Immature natural killer cell (primary cell): ENCODE measurements around the gene HLX. TPM values are rescaled to one million over a fixed set of nuclear protein-coding genes. Genes with fewer than 3 reads are reported as not detected.
A peak's percentile ranks its signal among the peaks of the same experiment; 100 is the strongest.

Experiments
- DNase-seq, 3 donors: peaks; one replicate each; pipeline ENCODE4 v3.0.0; 2022; ENCODE audit warnings: mixed read lengths in 1 of 3
- H3K27ac Mint-ChIP-seq, 6 donors: one replicate each; pipeline ENCODE4 v1.8.0; 2020; ENCODE audit warnings: mixed read lengths in 6 of 6, mild to moderate bottlenecking in 5 of 6, inconsistent platforms in 4 of 6, moderate library complexity in 3 of 6
- H3K27me3 Mint-ChIP-seq, 3 donors: one replicate each; pipeline ENCODE4 v1.8.0; 2020 to 2021; ENCODE audit warnings: low read depth in 3 of 3, mild to moderate bottlenecking in 3 of 3, mixed read lengths in 3 of 3, moderate library complexity in 3 of 3, inconsistent platforms in 1 of 3
- H3K36me3 Mint-ChIP-seq, 3 donors: one replicate each; pipeline ENCODE4 v1.8.0; 2020; ENCODE audit warnings: mixed read lengths in 3 of 3, inconsistent platforms in 2 of 3, mild to moderate bottlenecking in 2 of 3
- H3K4me1 Mint-ChIP-seq, 2 donors: one replicate each; pipeline ENCODE4 v1.8.0; 2020; ENCODE audit warnings: inconsistent platforms in 2 of 2, mild to moderate bottlenecking in 2 of 2, mixed read lengths in 2 of 2, moderate library complexity in 1 of 2
- H3K4me3 Mint-ChIP-seq, 5 donors: one replicate each; pipeline ENCODE4 v1.8.0; 2020; ENCODE audit warnings: mild to moderate bottlenecking in 5 of 5, mixed read lengths in 5 of 5, inconsistent platforms in 3 of 5, moderate library complexity in 3 of 5
- H3K9me3 Mint-ChIP-seq, 6 donors: one replicate each; pipeline ENCODE4 v1.8.0; 2020; ENCODE audit warnings: mild to moderate bottlenecking in 6 of 6, mixed read lengths in 6 of 6, inconsistent platforms in 4 of 6, moderate library complexity in 3 of 6
- polyA plus RNA-seq, 3 donors: library from polyadenylated mRNA; unstranded; fragments of 300-500 nt; fragmentation: Illumina TruSeq; gene quantifications; one replicate each; pipeline ENCODE4 v1.2.3, GENCODE V29; 2021

HLX gene
- polyA plus RNA-seq, 3 donors from 2014 or later = 0.09 TPM; not detected in 2

DNA sequence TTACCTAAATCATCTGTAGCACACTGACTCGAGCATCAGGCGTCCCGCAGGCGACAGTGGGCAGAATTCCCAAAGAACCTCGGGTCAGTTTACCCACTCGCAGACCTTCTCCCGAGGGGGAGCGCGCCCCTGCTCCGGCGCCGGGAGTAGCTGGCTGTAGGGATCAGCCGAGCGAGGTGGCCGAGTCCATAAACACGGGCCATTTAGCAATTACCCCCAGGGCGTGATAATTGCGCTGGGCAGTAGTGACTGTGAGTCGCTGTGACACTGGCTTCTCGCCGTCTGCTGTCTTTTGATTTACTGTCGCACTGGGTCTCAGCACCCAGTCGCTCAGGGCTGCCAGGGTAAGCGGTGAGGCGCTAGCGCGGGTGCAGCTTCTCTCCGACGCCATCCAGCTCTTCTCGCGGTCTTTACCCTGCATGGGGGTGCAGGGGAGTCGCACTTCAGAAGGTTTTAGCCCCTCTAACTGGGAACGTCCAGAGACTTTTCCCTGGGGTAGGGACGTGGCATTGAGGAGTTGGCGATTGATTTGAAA, 16.2 kb downstream of the HLX start:
- Mint-ChIP-seq H3K27ac (no peak overlapping the region), H3K27me3 (peaks cover 15 to 34% (median 23%) of the 10 kb centered on the region in 3 donors), H3K4me3 (no peak overlapping the region), H3K4me1 (peaks cover 0 to 6% of the 10 kb centered on the region in 2 donors), H3K36me3 (peaks cover 0 to 9% (median 3%) of the 10 kb centered on the region in 3 donors), H3K9me3 (peaks cover 0 to 6% (median 4%) of the 10 kb centered on the region in 6 donors)
- no peak for DNase-seq

DNA sequence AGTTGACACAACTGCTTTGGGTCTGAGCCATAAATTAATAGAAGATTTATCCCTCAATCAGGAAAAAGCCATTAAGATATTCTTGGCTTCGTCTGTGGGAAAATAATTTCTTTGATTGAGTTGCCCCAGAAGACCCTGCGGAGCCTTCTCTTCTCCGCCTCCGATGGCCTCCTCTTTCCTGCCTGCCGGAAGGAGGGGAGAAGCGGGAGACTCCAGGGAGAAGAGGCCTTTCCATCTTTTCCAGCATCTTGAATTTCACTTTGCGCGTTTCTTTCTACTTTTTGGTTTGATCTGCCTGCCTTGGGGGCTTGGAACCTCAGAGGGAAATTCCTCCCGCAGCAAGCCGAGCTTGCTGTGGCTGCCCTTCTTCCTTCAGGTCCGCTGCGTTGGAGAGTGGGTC, 16.8 kb downstream of the HLX start:
- H3K4me3 Mint-ChIP-seq = no peak overlapping the region
- H3K27me3 Mint-ChIP-seq = peaks cover 15 to 28% (median 17%) of the 10 kb centered on the region in 3 donors
- peaks cover 0 to 6% (median 4%) of the 10 kb centered on the region in 6 donors for H3K9me3 Mint-ChIP-seq
- H3K27ac Mint-ChIP-seq = no peak overlapping the region
- peaks cover 0 to 6% (median 0%) of the 10 kb centered on the region in 3 donors for H3K36me3 Mint-ChIP-seq
- DNase-seq = no peak
- H3K4me1 Mint-ChIP-seq = peaks cover 0 to 6% of the 10 kb centered on the region in 2 donors

DNA sequence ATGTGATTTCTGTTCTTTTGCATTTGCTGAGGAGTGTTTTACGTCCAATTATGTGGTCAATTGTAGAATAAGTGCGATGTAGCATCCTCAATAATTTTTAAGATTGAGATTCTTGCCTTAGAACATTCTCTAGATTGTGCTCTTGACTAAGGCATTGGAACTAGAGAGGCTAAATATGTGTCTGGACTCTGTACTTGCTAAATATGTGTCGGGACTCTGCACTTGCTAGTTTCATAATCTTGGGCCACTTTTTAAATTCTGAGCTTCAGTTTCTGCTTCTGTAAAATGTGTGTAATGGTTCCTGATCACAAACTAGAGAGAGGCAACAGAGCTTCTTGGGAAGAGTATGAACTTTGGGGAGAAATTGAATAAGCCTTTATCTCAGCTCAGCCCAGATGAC, 21.6 kb downstream of the HLX start:
- DNase-seq = no peak
- peaks cover 0 to 1% (median 0%) of the 10 kb centered on the region in 6 donors for H3K9me3 Mint-ChIP-seq
- H3K4me3 Mint-ChIP-seq = no peak overlapping the region

DNA sequence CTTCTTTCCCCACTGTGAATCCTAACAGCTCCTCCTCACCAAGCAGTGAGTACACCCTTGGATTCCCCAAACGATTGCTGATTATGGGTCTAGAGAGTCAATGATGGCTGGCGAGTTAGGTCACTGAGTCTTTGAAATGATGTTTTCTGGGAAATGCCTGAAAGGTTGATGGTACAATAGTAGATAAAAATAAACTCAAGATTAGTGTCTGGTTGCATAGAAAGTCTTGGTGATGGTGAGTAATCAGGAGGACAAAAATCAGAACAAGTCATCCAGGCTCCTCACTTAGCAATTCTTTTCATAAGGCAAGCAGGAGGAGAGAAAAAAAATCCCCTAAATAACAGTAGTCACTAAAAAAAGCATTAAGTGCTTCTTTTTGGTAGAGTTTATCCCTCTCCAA, 22.6 kb downstream of the HLX start:
- Mint-ChIP-seq H3K27me3 (peaks cover 1 to 12% (median 4%) of the 10 kb centered on the region in 3 donors), H3K36me3 (no peaks in the 10 kb centered on the region), H3K27ac (no peak overlapping the region), H3K4me1 (no peaks in the 10 kb centered on the region), H3K4me3 (no peak overlapping the region), H3K9me3 (no peaks in the 10 kb centered on the region)
- no peak for DNase-seq

More for the DNA sequence above, 21.6 kb downstream of the HLX start:
- H3K27me3 Mint-ChIP-seq = peaks cover 3 to 12% (median 4%) of the 10 kb centered on the region in 3 donors
- H3K4me1 Mint-ChIP-seq = no peaks in the 10 kb centered on the region
- H3K27ac Mint-ChIP-seq = no peak overlapping the region
- no peaks in the 10 kb centered on the region for H3K36me3 Mint-ChIP-seq

DNA sequence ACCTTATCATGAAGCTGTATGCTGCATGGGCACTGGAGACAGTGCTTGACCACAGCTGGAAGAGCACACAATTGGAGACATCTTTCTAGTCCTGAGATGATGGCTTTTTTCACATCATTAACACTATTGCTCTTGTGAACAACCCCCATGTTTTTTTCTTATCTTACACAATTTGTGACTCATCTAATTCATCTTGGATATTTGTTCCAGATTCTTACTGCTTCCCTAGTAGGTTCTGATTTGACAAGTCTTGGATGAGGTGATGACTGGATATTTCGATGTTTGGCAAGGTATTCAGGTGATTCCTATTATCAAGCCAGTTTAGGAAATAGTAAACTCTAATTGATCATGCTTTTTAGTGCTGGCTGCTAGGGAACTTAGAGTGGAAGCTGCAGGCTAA, 23.7 kb downstream of the HLX start:
- Mint-ChIP-seq H3K27me3 (peaks cover 1 to 11% (median 4%) of the 10 kb centered on the region in 3 donors), H3K4me3 (no peak overlapping the region), H3K4me1 (no peaks in the 10 kb centered on the region), H3K9me3 (no peaks in the 10 kb centered on the region), H3K27ac (no peak overlapping the region), H3K36me3 (no peaks in the 10 kb centered on the region)
- DNase-seq = no peak

DNA sequence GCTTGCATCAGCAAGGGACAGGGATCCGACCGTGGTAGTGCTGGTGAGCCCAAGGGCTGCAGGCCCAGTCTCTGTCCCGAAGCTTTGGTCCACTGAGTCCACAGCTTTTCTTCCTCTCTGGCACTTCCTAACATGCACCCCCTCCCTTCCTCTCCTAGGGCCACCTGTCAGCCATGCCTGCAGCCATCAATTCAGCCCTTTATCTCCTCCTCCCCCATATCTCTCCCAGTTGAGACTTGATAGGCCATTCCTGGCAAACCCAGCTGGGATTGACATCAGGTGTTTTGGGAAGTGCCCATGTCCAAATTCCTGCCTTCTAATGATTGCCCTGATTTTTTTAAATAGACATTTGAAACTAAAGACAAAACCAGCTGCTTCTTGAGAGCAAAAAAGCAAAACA, 25.6 kb downstream of the HLX start:
- DNase-seq = no peak
- Mint-ChIP-seq H3K27me3 (peaks cover 0 to 2% (median 0%) of the 10 kb centered on the region in 3 donors), H3K4me3 (no peak overlapping the region), H3K4me1 (no peaks in the 10 kb centered on the region), H3K36me3 (no peaks in the 10 kb centered on the region), H3K9me3 (no peaks in the 10 kb centered on the region), H3K27ac (no peak overlapping the region)

DNA sequence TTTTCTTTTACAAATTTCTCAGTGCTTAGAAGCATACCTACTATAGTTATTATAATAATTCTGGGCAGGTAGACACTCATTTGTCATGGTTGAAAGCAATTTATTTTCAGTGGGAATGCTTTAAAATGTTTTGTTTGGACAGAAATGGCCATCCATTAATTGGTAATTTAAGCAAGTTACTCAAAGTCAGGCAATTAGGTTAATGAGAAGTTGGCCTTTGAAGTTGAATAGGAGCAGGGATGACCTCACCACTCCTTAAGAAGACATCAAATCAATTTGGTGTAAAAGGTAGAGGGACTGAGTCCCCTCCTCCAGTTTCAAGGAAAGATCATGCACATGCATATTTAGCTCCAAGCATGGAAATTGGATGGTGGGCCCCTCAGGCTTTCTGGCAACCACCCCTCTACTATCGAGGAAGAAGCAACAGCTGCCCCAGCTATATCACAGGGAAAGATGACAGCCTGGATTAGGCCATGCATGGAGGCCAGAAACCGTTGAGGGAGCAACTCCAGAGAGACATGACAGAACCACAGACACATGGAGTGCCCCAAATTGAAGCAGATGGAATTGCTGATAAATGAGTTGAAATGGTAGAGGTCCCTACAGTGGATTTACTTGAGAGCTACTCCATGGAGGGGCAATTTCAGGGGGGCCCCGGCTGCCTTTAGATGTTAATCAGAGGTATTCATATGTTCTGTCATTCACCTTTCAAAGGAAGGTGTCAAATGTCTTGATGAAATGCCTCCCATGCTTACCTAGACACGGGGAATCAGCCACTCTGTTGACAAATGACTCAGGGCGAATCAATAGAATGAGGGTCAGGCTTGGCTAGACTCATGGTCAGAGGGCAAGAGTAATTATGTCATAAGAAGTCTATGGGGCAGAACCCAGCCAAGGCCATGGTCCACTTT, 26.7 kb downstream of the HLX start:
- no peak overlapping the region for H3K27ac Mint-ChIP-seq
- no peak for DNase-seq
- H3K9me3 Mint-ChIP-seq = no peaks in the 10 kb centered on the region
- H3K4me1 Mint-ChIP-seq = no peaks in the 10 kb centered on the region
- H3K4me3 Mint-ChIP-seq = no peak overlapping the region
- no peaks in the 10 kb centered on the region for H3K36me3 Mint-ChIP-seq
- H3K27me3 Mint-ChIP-seq = peaks cover 0 to 3% (median 0%) of the 10 kb centered on the region in 3 donors

DNA sequence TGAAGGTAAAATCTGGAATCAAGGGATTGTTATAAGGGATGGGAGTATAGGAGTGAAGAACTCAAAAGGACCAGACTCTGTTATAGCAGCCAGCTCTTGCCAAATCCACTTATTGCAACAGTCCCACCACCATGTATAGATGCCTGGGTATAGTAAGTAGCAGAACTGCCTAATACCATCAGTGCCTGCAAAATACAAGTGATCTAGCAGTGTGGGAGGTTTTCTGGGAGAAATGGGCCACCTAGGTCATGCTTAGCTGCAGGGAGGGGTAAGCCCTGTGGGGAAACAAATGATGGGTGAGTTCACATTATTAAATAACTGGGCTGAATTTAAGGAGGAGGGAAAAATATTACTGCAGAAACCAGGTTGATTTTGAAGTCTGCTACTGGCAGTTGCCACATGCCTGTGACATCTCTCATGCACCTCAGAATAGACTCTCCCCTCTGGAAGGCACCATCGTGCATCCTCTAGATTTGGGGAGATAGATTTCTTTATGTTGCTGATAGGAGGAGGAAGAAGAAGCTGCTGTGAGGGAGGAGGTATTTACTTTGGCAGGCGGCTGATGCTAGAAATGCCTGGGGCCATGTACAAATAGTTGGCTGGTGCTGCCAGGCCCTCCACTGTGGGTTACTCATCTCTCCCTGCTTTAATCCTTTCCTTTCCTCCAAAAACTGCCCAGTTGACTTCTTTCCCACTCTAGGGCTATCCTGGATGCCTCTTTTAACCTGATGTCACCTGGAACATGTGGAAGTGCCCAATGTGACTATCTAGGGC, 27.5 kb downstream of the HLX start:
- H3K4me1 Mint-ChIP-seq = no peaks in the 10 kb centered on the region
- no peaks in the 10 kb centered on the region for H3K9me3 Mint-ChIP-seq
- H3K36me3 Mint-ChIP-seq = no peaks in the 10 kb centered on the region
- no peak overlapping the region for H3K27ac Mint-ChIP-seq
- peaks cover 0 to 3% (median 0%) of the 10 kb centered on the region in 3 donors for H3K27me3 Mint-ChIP-seq
- no peak for DNase-seq
- H3K4me3 Mint-ChIP-seq = no peak overlapping the region

DNA sequence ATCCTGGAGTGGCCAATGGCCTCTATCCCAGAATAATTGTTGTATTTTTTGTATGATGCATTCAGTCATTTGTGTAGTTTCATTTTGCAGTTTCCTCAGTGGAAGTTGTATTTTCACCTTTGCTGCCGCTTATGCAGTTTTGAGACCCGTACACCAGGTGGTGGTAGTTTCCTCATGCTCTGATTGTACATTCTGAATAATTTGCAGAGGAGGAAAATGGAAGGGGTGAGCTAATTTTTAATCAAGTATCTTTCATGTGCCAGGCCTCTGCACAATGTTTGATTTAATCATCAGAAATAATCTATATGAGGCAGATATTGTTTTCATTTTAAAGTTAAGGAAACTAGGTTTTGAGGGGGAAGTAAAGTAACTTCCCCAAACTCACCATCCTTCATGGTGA, 29.5 kb downstream of the HLX start:
- no peak for DNase-seq
- no peaks in the 10 kb centered on the region for H3K36me3 Mint-ChIP-seq
- H3K27me3 Mint-ChIP-seq = peaks cover 0 to 6% (median 0%) of the 10 kb centered on the region in 3 donors
- no peaks in the 10 kb centered on the region for H3K9me3 Mint-ChIP-seq
- H3K4me1 Mint-ChIP-seq = no peaks in the 10 kb centered on the region
- no peak overlapping the region for H3K27ac Mint-ChIP-seq
- H3K4me3 Mint-ChIP-seq = no peak overlapping the region

DNA sequence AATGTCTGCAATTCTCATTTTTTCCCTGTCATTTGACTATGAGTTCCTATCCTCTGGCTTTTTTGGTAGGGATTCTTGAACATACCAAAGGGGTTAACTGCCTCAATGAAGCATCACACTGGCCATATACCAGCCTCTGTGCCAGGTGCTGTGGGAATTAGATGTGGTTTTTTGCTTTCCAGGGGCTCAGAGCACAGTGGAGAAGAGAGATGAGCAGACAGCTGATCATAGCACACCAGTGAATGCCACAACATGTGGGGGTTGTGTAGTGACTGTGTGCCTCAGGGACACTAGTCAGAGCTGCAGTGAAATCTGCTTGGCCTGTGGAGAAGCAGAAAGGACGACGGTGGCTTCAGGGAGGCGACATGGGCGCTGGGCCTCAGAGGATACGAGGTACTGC, 30.8 kb downstream of the HLX start:
- Mint-ChIP-seq H3K27ac (no peak overlapping the region), H3K9me3 (no peaks in the 10 kb centered on the region), H3K36me3 (no peaks in the 10 kb centered on the region), H3K27me3 (peaks cover 0 to 10% (median 0%) of the 10 kb centered on the region in 3 donors), H3K4me1 (no peaks in the 10 kb centered on the region), H3K4me3 (no peak overlapping the region)
- DNase-seq = no peak

DNA sequence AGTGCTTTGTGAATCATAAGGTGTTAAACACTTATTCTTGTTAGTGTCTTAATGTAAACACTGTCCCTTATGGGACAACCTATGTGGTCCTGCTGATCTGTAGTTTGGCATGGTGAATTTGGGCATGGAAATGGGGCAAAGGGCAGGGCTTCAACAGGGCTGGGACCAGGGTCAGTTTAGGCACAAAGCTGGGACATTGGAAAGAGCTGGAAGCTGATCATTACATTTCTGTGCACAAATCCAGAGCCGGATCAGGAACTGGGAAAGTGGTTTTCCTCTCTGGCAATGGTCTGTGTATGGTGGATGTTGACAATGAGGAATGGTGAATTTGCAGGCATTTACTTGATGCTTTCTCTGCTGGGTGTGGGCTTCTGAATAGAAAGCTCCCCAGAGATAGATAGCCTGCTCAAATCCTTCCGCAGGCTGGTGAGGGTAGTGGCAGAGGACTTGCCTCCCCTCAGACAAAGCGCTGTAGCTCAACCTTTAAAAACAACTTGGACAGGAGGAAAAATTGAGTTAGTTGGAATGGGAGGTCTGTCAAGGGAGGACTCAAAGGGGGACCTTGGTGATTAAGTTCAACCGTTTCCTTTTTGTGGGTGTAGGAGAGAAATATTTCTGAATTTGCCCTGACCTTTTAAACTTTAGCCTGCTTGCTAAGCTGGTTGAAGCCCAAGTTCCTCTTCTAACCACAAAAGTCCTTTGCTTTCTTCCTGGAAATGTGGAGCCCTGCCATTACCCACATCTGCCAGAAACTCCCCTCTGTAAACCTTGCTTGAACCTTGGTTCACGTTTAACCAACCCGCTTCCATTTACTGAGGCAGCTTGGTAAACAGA, 35.3 kb downstream of the HLX start:
- Mint-ChIP-seq H3K27ac (peak overlapping the region in 1 of 6 donors; percentile 29), H3K27me3 (peaks cover 0 to 10% (median 0%) of the 10 kb centered on the region in 3 donors), H3K4me3 (no peak overlapping the region), H3K9me3 (no peaks in the 10 kb centered on the region), H3K36me3 (no peaks in the 10 kb centered on the region), H3K4me1 (no peaks in the 10 kb centered on the region)
- no peak for DNase-seq

DNA sequence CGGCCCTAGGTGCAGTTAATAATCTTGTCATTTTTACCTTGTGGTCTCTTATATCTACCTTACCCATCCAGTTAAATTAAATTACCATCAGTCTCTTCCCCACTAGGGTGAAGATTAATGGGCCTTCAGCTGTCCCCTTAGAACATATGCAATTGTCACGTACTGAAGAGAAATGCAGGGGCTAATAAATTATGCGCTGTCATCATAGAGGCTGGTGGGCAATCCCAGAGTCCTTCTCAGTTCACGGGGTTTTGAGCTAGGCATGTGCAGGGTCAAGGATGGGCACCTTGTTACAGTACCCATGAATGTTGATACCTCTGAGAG, 35.8 kb downstream of the HLX start:
- Mint-ChIP-seq H3K4me1 (no peaks in the 10 kb centered on the region), H3K27me3 (peaks cover 0 to 6% (median under 1%) of the 10 kb centered on the region in 3 donors), H3K9me3 (no peaks in the 10 kb centered on the region), H3K36me3 (no peaks in the 10 kb centered on the region), H3K4me3 (no peak overlapping the region), H3K27ac (no peak overlapping the region)
- no peak for DNase-seq

DNA sequence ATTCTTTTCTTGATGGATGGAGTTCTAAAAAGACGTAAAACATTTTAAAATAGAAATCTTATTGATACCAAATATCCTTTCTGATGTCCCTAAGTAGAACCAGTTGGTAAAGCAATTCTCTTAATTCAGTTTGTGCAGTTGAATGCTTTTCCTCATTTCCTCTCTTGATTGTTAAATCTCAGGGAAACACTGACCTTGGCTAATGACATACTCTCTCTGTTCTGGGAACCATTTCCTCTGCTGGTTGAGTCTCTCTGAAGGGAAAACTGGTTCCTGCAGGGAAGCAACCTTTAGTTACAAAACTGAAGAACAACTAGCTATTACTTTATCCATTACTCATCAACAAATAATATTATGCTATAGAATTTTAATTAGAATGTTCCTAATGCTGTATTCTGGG, 36.7 kb downstream of the HLX start:
- H3K4me1 Mint-ChIP-seq = no peaks in the 10 kb centered on the region
- H3K27ac Mint-ChIP-seq = no peak overlapping the region
- H3K4me3 Mint-ChIP-seq = no peak overlapping the region
- peaks cover 0 to 6% (median 1%) of the 10 kb centered on the region in 3 donors for H3K27me3 Mint-ChIP-seq
- H3K36me3 Mint-ChIP-seq = no peaks in the 10 kb centered on the region
- no peak for DNase-seq
- no peaks in the 10 kb centered on the region for H3K9me3 Mint-ChIP-seq
